Body of pancreas (tissue), 4 donors: ENCODE results near the gene C1orf87.

ENCODE experiments used
- POLR2A ChIP-seq, 3 donors: fragments of 450-650 bp; IDR thresholded peaks; one replicate each; pipeline ENCODE4 v1.6.1; 2016; ENCODE audit warnings: antibody characterized with exemption in 3 of 3, mild to moderate bottlenecking in 2 of 3
- TF ChIP-seq, protein P1 (sequence below), 7 experiments: fragments of 450-650 bp in 4 of 7; fragments of 200-600 bp in 3 of 7; sonication (generic) in 3 of 7; IDR thresholded peaks; one replicate each; pipeline ENCODE4 v1.5.1; 2016 to 2019; ENCODE audit warnings: antibody characterized with exemption in 7 of 7

DNA sequence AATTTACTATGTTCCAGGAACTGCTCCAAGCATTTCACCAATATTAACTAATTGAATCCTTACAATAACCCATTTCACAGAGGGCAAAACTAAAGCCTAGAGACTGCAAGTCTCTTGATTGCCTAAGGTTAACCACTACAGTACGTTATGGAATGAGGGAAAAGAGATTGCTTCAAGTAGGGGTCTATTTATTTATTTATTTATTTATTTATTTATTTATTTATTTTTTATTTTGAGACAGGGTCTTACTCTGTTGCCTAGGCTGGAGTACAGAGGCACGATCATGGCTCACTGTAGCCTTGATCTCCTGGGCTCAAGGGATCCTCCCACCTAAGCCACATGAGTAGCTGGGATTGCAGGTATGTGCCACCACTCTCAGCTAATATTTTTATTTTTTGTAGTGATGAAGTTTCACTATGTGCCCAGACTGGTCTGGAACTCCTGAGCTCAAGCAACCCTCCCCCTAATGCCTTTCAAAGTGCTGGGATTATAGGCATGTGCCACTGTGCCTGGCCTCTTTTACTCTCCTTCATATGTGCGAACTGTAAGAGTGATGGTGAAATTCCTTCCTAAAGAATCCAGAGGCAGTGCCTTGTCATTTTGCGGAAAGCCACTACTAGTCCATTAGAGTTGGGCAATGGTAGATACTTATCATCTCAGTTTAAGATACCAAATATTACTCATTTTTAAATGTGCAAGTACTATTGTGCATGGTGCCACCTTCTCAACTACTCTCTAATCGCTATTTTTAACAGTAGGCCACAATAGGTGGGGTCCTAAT, 81.3 kb downstream of the C1orf87 start:
- TF ChIP-seq POLR2A (IDR thresholded peaks at IDR 0.05): no peak
- TF ChIP-seq, protein P1, sequence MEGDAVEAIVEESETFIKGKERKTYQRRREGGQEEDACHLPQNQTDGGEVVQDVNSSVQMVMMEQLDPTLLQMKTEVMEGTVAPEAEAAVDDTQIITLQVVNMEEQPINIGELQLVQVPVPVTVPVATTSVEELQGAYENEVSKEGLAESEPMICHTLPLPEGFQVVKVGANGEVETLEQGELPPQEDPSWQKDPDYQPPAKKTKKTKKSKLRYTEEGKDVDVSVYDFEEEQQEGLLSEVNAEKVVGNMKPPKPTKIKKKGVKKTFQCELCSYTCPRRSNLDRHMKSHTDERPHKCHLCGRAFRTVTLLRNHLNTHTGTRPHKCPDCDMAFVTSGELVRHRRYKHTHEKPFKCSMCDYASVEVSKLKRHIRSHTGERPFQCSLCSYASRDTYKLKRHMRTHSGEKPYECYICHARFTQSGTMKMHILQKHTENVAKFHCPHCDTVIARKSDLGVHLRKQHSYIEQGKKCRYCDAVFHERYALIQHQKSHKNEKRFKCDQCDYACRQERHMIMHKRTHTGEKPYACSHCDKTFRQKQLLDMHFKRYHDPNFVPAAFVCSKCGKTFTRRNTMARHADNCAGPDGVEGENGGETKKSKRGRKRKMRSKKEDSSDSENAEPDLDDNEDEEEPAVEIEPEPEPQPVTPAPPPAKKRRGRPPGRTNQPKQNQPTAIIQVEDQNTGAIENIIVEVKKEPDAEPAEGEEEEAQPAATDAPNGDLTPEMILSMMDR (IDR thresholded peaks at IDR 0.05): no peak
